ENCODE results near the gene SLC39A11. TPM values are rescaled to one million over a fixed set of nuclear protein-coding genes. Genes with fewer than 3 reads are reported as not detected.

SLC39A11 gene
- polyA plus RNA-seq, 3 donors, result 16.6 to 27.9 (median 26.6) TPM

DNA sequence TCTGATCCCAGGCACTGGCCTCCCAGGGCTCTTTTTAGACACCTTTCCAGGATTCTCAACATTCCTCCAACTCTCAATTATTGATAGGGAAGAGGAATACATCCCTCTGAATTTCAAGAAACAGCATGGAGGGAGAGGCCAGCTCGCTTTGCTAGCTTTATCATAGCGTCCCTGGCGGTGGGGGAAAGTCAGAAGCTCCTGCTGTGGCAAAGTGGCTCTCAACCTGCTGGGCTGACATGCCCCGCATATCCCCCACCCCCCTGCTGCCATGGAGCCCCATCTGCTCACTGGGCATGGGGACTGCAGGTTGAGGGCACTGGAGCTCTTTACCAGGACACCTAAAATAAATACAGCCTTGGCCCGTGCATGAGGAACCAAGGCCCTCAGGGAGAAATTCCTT is 140.3 kb downstream of the SLC39A11 start:
- no peak overlapping the region for H3K4me3 ChIP-seq (replicated peaks in 1 of 3; ENCODE audit: low read depth in 2 of 3, low read length in 3 of 3)
- H3K36me3 ChIP-seq (replicated peaks in 1 of 2; ENCODE audit: control insufficient read depth in 1 of 2, insufficient read depth in 2 of 2, low read length in 2 of 2), result peaks cover 4 to 12% of the 10 kb centered on the region in 2 donors
- Mint-ChIP-seq H3K4me3 (no peak overlapping the region), H3K36me3 (peaks cover 14 to 18% of the 10 kb centered on the region in 2 donors), H3K27ac (no peak overlapping the region), H3K4me1 (peaks cover 17% of the 10 kb centered on the region), H3K9me3 (no peaks in the 10 kb centered on the region), H3K27me3 (ENCODE audit: low read depth in 3 of 3) (no peaks in the 10 kb centered on the region)
- WGBS (ENCODE audit: insufficient coverage), result 64% methylated on average over 2 of the region's 5 CpGs
- no peaks in the 10 kb centered on the region for H3K27me3 ChIP-seq (ENCODE audit: control insufficient read depth in 2 of 2, insufficient read depth in 2 of 2, low read length in 2 of 2)
- peaks cover 40% of the 10 kb centered on the region for H3K79me2 ChIP-seq (ENCODE audit: insufficient read depth, low read length)
- no peak overlapping the region for H3K27ac ChIP-seq (ENCODE audit: low read depth in 1 of 2, low read length in 2 of 2)
- H3K9me3 ChIP-seq (replicated peaks in 1 of 2; ENCODE audit: control insufficient read depth in 1 of 2, insufficient read depth in 1 of 2, low read length in 2 of 2), result no peaks in the 10 kb centered on the region
- H3K4me1 ChIP-seq (ENCODE audit: control insufficient read depth in 1 of 2, insufficient read depth in 2 of 2, low read length in 2 of 2), result peaks cover 0 to 5% of the 10 kb centered on the region in 2 donors
- no peak for DNase-seq
- TF ChIP-seq, protein P1, sequence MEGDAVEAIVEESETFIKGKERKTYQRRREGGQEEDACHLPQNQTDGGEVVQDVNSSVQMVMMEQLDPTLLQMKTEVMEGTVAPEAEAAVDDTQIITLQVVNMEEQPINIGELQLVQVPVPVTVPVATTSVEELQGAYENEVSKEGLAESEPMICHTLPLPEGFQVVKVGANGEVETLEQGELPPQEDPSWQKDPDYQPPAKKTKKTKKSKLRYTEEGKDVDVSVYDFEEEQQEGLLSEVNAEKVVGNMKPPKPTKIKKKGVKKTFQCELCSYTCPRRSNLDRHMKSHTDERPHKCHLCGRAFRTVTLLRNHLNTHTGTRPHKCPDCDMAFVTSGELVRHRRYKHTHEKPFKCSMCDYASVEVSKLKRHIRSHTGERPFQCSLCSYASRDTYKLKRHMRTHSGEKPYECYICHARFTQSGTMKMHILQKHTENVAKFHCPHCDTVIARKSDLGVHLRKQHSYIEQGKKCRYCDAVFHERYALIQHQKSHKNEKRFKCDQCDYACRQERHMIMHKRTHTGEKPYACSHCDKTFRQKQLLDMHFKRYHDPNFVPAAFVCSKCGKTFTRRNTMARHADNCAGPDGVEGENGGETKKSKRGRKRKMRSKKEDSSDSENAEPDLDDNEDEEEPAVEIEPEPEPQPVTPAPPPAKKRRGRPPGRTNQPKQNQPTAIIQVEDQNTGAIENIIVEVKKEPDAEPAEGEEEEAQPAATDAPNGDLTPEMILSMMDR (IDR thresholded peaks at IDR 0.05), result no peak
- intact Hi-C loops (cut with micrococcal nuclease), result no loop called here
- no peak overlapping the region for H3K4me2 ChIP-seq (replicated peaks; ENCODE audit: extremely low read depth, low read length, poor library complexity, severe bottlenecking)
- peaks cover 31% of the 10 kb centered on the region for H4K20me1 ChIP-seq (ENCODE audit: insufficient read depth, low read length)
- H3K9ac ChIP-seq (ENCODE audit: insufficient read depth, low read length, poor library complexity, severe bottlenecking), result no peak overlapping the region
- no peak overlapping the region for H2AFZ ChIP-seq (ENCODE audit: insufficient read depth, low read depth, low read length, poor library complexity, severe bottlenecking)

DNA sequence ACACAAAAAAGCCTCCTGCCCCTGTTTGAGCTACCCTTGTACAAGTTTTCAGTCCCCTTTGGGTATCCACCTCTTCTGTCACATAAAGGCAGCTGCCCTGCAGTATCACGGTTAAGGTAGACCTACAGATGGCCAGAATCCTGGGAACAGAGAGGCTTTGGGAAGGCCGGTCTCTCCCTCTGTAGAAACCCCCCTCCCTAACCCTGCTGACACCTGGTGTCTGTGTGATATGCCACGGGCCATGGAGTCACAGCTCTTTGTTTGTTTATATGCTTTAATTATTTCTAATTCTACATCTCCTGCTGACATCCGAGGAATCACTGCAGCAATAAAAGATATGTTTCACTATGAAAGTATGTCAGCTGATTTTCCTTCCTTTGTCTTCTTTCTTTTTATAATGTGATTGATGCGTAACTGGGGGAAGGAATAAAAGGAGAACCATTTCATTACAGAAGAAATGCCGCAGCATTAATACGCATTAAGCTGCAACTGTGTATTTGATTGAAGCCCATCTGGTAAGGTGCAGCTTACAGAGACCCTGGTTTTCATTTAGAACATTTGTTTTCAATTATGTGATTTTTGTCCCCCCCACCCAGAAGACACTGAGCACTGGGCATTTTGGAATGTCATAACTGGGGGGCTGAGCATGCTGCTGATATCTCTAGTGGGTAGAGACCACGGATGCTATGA is 142.1 kb downstream of the SLC39A11 start:
- H3K9ac ChIP-seq (ENCODE audit: insufficient read depth, low read length, poor library complexity, severe bottlenecking), result no peak overlapping the region
- peaks cover 31% of the 10 kb centered on the region for H4K20me1 ChIP-seq (ENCODE audit: insufficient read depth, low read length)
- TF ChIP-seq, protein P1 (IDR thresholded peaks at IDR 0.05), result no peak
- Mint-ChIP-seq H3K9me3 (no peaks in the 10 kb centered on the region), H3K27me3 (ENCODE audit: low read depth in 3 of 3) (no peaks in the 10 kb centered on the region), H3K4me1 (peaks cover 4% of the 10 kb centered on the region), H3K27ac (peak overlapping the region in 1 of 7 donors; percentile 50), H3K4me3 (no peak overlapping the region), H3K36me3 (peaks cover 30 to 36% of the 10 kb centered on the region in 2 donors)
- H3K4me2 ChIP-seq (replicated peaks; ENCODE audit: extremely low read depth, low read length, poor library complexity, severe bottlenecking), result no peak overlapping the region
- no peak for DNase-seq
- intact Hi-C loops (cut with micrococcal nuclease), result no loop called here
- 100% methylated on average over 1 of the region's 8 CpGs for WGBS (ENCODE audit: insufficient coverage)
- H3K4me3 ChIP-seq (replicated peaks in 1 of 3; ENCODE audit: low read depth in 2 of 3, low read length in 3 of 3), result no peak overlapping the region
- H3K27me3 ChIP-seq (ENCODE audit: control insufficient read depth in 2 of 2, insufficient read depth in 2 of 2, low read length in 2 of 2), result no peaks in the 10 kb centered on the region
- H3K79me2 ChIP-seq (ENCODE audit: insufficient read depth, low read length), result peaks cover 23% of the 10 kb centered on the region
- H3K36me3 ChIP-seq (replicated peaks in 1 of 2; ENCODE audit: control insufficient read depth in 1 of 2, insufficient read depth in 2 of 2, low read length in 2 of 2), result peaks cover 18 to 30% of the 10 kb centered on the region in 2 donors
- peaks cover 0 to 2% of the 10 kb centered on the region in 2 donors for H3K4me1 ChIP-seq (ENCODE audit: control insufficient read depth in 1 of 2, insufficient read depth in 2 of 2, low read length in 2 of 2)
- no peak overlapping the region for H2AFZ ChIP-seq (ENCODE audit: insufficient read depth, low read depth, low read length, poor library complexity, severe bottlenecking)
- no peaks in the 10 kb centered on the region for H3K9me3 ChIP-seq (replicated peaks in 1 of 2; ENCODE audit: control insufficient read depth in 1 of 2, insufficient read depth in 1 of 2, low read length in 2 of 2)
- H3K27ac ChIP-seq (ENCODE audit: low read depth in 1 of 2, low read length in 2 of 2), result no peak overlapping the region
